HG03432 (cell line): ENCODE measurements around the gene TMC2.

Experiments
- ATAC-seq: cut with Tn5 transposase; IDR thresholded peaks from one replicate; pipeline ENCODE4 v1.9.1; 2021; ENCODE audit warnings: mild to moderate bottlenecking, moderate library complexity; ENCODE audit not compliant: unreplicated experiment

TMC2 gene

DNA sequence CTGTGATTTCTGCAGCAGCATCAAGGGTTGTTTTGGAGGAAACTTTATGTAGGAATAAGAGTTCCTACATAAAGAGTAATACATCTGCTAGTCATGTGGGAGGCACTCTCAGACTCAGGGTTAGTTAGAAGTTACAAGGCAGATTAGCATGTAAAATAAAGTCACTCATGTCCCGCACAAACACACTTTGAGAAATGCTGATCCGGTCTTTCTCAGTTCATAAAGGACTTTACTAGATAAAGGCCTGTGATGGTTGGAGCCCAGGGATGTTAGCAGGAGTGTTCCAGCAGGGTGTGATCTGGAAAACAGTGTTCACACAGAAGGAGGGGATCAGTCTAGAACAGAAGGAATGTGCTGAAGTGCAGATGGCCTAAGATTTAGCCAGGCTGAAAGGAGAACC lies 83.0 kb downstream of the TMC2 start:
- ATAC-seq: no peak

DNA sequence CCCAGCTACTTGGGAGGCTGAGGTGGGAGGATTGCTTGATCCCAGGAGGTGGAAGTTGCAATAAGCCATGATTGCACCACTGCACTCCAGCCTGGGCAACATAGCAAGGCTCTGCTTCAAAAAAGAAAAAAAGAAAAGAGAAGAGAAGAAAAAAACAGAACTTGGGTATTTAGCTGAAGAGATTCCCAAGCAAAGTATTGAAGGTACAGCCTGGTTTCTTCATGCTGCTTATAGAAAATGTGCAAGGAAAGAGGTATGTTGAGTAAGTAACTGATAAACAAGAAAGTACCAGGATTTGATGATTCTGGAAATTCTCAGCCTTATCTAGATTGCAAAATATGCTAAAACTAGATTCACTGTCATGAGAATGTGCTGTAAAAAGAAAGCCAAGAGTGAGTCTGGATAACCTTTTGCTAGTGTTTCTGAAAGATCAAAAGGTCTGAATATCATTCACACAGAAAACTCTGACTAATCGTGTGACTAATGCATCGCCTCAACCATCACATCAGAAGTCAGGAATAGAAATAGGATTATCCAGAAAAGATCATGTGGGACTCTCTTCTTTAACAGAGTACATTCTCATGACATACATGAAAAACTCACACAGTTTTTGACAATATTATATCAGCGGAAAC lies 83.7 kb downstream of the TMC2 start:
- no peak for ATAC-seq

GRCh38 chr20:2624190-2624589 lies 87.8 kb downstream of the TMC2 start:
- ATAC-seq: no peak

DNA sequence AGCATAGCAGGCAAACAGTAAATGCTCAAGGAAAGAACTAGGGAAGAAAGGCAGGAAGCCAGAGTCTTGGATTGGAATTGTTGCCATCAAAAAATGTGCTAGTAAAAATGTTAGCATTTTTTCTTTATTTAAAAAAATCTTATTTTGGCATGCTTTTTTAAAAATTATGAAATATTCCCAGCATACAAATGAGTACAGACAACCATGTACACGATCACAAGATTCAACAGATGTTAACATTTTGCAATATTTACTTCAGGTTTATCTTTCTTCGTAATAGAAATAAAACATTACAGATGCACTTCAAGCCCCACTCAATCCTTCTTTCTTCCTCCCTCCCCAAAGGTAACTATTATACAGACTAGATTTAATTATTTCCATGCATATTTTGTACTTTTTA lies 88.7 kb downstream of the TMC2 start:
- no peak for ATAC-seq

DNA sequence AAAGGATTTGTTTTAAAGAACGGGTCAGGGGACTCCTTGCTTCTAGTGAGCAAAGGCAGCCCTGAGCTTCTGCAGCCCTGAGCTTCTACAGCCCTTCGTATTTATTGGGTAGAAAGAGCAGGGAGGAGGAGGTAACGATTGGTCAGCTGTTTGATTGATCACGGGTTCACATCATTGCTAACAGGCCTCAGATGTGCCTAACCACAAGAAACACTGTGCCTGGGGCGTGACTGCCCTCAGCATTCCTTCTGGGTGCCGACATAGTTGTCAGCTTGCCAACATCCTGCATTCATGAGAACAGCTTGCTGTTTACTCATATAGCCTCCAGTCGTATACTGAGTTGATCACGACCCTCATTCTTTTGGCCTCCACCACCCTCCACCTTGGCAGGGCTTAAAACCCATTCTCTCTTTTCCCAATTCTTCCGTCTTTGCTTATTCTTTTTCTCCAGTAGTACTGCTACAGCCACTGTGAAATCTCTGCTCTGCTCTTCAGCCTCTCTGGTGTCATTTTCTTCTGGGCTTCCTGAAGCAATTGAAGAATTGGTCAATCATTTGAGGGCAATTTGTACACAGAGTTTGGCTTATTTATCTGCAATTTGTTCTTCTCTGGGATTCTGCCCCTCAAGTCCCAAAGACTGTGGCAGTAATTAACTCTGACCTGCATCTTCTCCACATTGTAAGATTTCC lies 90.6 kb downstream of the TMC2 start:
- ATAC-seq: no peak

- ATAC-seq: no peak
Observed at GRCh38 chr20:2631228-2631627, 94.9 kb downstream of the TMC2 start.

DNA sequence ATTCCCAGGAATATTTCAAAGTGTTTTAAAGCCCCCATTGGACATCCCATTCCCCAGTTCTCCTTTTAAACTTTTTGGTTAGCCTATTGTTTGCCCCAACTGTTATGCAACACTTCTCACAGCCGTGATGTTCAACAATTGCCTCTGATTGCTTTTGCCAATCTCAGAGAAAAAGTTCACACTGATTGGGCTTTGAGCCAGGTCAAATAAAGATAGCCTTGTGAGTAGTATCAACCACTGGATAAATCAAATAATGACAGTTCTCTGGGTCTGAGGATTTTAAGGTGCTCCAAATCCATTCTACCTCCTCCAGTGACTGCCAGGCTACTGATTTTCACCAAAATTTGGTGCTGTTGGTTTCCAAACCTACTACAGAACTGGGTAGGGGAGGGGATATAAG lies 97.0 kb downstream of the TMC2 start:
- no peak for ATAC-seq

- ATAC-seq: no peak
Observed at GRCh38 chr20:2637246-2637645, 100.9 kb downstream of the TMC2 start.

- ATAC-seq: no peak
Observed at GRCh38 chr20:2640260-2640659, 103.9 kb downstream of the TMC2 start.

DNA sequence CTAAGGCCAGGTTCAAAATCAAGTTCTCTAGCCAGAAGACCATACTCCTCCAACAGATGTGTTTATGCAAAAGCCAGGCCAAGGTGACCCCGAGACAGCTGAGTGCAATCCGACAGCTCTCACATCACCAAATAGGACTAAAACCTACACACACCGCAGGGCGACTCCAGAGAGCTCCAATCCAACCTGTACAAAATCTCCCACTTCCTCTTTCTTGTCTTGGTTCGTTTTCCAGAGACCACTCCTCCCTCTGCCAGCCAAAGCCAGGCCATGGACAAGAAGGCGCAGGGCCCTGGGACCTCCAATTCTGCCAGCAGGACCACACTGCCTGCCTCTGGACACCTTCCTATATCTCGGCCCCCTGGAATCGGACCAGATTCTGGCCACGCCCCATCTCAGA lies 104.5 kb downstream of the TMC2 start:
- no peak for ATAC-seq

- ATAC-seq: no peak
Observed at GRCh38 chr20:2643708-2644107, 107.3 kb downstream of the TMC2 start.

DNA sequence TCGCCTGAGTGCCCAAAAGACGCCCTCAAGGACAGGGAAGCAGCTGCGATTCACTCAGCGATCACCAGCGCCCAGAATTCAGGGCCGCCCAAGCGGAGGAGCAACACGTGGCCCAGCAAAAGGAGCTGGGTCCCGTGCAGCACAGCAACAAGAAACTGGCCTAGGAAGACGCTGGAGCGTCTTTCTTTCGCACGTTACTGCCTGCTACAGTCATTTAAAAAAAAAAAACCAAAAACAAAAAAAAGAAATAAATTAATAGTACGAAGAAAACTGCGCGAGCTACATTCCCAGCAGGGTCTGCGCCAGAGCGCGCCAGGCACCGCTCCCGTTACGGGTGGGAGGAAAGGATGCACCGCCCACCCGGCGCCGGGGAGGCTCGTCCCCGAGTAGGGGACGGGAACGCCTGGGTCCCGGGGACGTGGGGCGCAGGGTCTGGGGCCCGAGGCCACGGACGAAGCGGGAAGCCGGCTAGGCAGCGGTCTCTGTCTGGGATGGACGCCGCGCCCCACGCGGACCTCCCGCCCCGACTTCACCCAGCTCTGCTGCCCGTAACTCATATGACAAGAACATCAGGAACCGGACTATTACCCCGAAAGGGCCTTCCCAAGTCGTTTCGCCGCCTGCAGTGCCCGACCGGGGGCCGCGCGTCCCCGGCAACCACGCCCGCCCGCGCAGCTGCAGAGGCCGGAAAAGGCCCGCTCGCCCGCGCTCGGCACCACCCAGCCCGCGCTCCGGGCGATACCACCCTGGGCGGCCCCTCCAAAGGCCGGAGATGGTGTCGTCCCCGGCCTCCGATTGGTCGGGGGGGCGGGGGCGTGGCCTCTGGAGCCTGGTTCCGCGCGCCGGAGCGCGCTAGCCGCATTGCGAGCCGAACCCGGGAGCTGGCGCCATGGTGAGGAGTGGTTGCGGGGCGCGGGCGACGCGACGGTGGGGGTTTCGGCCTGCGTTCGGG lies 115.7 kb downstream of the TMC2 start, which contains the start of gene NOP56:
Gene NOP56 (plus strand): TSS at position 861 of the 952 bp plus-strand sequence. CDS start 29 bp downstream, at position 890.
- peak; percentile 90 for ATAC-seq

DNA sequence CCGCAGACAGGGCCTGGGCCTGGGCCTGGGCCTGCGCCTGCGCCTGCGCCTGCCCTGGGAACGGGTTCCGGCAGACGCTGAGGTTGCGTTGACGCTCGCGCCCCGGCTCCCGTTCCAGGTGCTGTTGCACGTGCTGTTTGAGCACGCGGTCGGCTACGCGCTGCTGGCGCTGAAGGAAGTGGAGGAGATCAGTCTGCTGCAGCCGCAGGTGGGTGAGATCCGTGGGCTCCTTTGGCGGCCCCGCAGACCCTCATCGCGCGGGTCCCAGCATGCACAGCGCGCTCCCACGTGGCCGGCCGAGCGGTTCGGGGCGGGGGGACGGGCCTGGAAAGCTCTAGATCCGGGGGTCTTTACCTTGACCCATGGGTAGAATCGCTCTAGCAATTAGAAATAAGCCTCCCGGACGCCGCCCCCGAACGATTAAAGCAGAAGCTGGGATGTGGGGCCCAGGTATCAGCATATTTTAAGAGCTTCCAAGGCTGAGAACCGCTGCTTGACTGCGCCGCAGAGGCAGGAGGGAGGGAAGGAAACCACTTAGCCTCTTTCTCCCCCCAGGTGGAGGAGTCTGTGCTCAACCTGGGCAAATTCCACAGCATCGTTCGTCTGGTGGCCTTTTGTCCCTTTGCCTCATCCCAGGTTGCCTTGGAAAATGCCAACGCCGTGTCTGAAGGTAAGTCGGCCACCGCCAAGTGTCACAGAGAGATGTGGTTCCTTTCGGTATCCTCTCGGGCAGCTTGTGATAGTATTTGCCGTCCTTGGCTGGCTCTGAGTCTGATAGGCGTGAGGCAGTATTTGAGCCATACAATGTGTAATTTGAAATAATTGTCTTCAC lies 116.6 kb downstream of the TMC2 start:
- ATAC-seq: peak; percentile 52

DNA sequence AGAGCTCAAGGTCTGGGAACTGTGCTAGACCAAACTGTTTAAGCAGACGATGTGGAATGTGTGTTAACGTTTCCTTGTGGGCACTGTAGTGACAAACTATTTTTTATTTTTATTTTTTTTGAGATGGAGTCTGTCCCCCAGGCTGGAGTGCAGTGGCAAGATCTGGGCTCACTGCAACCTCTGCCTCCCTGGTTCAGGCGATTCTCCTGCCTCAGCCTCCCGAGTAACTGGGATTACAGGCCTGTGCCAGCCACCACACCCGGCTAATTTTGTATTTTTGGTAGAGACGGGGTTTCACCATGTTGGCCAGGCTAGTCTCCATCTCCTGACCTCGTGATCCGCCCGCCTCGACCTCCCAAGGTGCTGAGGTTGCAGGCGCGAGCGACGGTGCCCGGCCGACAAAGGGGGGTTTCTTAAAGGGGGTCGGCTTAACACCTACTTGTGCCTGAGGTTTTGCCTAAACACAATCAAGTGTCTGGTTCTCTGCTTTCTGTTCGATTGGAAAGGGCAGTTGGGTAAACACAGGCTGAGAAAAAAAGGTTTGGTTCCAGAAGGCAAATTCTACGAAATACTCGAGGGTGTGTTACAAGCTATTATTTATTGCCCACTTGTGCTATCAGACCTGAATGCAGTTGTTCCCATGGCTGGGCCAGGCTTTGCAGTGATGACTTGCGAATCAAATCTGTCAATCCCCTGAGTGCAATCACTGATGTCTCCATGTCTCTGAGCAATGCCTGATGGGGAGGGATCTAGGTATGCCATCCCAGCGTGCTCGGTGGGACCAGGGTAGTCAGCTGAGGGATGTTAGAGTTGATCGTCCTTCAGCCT lies 117.4 kb downstream of the TMC2 start:
- no peak for ATAC-seq

- ATAC-seq: no peak
Observed at GRCh38 chr20:2654384-2654822, 118.0 kb downstream of the TMC2 start.

DNA sequence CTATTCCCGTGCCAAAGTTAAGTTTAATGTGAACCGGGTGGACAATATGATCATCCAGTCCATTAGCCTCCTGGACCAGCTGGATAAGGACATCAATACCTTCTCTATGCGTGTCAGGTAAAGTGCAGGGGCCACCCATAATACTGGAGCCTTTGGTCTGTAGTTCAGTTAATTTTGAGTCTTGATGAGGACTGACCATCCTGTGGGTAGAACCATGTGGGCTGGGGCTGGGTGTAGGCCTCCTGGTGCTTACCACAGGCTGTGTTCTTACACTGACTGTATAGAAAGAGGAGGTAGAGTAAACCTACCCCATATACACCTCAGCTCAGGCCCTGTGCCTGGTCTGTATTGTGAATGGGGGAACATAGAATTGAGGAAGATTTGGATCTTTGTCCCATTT lies 118.5 kb downstream of the TMC2 start:
- ATAC-seq: no peak

- no peak for ATAC-seq
Observed at GRCh38 chr20:2655331-2656116, 119.2 kb downstream of the TMC2 start.

DNA sequence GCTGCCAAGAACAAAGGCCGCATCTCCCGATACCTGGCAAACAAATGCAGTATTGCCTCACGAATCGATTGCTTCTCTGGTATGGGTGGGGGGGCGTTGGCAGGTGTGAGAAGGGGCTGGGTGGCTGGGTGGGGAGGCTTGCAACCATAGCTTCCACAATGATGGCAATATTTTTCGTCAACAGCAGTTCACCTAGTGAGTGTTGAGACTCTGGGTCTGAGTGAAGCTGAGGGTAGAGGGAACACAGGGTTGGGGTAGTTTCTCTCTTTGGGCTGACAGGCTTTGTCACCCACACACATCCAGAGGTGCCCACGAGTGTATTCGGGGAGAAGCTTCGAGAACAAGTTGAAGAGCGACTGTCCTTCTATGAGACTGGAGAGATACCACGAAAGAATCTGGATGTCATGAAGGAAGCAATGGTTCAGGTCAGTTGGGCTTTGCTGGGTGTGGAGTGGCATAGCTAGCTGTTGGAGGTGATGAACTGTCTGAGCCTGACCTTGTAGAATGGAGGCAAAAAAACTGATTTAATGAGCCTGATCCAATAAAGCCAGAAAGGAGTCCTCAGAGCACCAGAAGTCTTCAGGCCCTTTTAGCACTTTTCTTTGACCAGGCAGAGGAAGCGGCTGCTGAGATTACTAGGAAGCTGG lies 120.2 kb downstream of the TMC2 start:
- no peak for ATAC-seq
